ENCODE data around the gene DAPK2.
"Not testable (repeated sequence)": the region's sequence is repeated elsewhere in the genome, so short reads cannot be mapped to it uniquely, and the experiment has no call there.

DAPK2 gene

DNA sequence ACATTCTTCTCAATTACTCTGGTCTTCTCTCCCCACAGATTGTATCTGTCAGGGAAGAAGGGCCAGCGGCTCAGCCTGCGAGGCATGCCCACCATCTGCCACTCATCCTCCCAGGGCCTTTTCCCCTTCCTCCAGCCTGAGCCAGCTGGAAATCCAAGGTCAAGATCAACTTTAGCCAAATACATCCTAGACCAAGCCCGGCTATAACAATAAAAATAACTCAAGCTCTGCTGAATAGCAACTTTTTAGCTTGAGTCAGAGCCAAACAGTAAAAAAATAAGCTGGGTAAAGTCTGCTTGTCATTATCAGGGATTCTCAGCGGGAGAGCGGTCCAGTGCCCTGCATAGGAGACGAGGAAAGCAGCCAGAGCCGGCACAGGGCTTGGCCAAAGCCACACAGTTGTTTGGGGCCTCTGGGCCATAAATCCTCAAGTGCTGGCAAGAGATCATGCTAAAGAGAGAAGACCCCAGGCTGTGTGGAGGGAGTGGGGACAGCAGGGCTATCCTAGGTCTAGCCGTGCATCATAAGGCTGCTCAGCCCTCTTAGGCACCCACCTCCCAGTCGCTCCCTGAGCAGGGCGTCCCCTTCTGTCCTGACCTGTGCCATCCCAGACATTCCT lies 136.4 kb downstream of the DAPK2 start:
- DNase-seq = no peak

DNA sequence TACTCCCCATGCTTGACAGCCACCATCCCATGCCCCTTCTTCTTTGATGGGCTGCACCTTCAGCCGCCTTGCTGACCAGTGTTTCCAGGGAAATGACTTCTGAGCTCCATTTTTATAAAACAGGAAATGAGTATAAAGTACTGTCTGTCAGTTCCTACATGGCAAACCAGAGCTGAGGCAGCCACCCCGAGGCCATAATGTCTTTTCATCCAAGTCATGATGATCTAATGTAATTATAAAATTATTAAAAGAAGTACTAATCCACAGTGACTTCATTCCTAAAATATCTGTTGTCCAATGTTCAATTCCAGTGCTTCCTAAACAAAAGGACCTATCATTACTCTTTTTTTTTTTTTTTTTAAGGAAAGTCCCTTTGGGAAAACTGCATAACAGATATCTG lies 137.3 kb downstream of the DAPK2 start:
- DNase-seq = no peak

DNA sequence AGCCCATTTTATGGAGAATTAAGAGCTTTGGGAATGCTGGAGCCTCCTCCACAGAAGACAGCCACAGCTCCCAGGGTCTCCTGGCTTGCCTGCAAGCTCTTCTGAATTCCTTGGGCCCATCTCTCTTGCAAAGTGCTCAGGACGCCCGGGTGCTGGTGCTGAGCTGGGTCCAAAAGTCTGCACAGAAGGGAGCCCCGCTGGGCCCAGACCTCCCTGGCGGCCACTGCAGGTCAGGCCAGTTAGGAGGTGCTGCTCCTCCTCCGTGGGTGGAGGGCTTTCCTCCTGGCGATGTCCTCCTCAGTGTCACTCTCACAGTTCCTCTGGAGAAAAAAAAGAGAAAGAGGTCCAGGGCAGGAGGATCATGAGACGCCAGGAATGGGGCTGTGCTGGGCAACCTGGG lies 138.0 kb downstream of the DAPK2 start:
- no peak for DNase-seq

DNA sequence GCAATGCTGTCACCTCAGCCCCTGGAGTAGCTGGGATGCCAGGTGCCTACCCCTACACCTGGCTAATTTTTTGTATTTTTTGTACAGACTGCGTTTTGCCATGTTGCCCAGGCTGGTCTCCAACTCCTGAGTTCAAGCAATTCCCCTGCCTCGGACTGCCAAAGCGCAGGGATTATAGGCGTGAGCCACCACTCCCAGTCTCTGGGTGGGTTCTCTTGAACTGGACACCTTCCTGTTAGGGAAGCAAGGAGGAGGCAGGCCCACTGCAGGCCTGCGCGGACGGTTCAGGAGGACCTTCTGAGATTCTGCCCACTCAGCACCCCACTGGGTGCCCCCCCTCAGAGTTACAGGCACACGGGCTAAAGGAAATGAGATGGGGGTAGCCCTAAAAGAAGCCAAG lies 138.8 kb downstream of the DAPK2 start:
- no peak for DNase-seq

DNA sequence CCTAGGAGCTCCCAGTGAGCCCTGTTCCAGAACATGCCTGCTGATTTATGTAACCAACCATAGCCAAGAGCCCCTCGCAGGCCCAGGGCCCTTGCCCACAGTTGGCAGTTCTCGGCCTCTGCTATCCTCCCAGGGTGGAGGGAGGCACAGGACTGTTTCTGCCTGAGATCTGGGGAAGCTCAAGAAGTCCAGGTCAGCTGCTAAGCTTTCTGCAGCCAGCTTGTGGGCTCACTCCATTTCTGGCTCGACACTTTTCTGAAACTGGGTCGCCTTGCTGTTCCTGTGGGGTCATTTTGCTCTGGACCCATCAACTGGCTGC lies 140.1 kb downstream of the DAPK2 start:
- DNase-seq = no peak

DNA sequence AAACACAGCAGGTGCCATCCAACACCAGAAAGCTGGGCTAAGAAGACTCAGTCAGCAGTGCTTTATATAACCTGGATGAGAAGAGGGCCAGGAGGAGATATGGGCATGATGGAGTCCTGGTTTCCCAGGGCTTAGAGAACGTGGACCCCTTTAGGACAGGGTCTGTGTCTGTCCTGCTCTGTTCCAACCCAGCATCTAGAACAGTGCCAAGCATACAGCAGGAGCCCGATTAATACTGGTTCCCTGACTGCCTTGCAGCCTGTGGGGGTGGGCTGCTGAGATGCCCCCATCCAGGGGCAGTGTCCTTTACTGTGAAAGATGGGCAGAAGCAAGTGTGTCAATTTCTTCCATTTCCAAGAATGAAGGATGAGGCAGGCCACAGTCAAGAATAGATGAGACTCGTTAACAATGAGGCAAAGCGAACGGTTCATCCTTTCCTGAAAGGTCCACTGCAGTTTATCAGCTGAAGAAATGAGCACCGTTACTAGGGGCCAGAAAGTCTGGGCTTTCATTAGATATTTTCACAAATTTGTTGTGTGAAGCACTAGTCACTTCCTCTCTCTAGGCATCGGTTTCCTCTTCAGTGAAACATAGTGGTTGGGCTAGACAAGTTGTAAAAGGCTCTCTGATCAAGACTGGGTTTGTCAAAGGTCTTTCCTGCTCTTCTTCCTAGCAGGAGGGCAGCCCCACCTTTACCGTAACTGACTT lies 140.6 kb downstream of the DAPK2 start:
- no peak for DNase-seq

DNA sequence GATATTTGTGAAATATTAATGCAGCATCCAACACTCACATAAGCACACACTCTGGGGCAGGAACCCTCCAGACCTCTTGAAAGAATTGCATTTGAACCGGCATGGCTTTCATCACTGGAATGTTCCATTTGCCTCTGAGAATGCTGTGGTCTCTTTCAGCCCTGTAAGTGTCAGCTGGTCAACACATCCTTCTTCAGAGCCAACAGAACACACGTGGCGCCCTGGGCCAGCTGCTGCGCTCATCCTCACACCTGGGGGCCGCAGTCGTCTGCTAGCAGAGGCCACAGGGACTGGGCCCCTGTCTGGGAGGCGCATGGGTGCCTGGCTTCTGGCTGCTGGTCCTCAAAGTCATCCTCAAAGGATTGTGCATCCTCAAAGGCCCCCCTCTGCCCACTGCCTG lies 141.2 kb downstream of the DAPK2 start:
- no peak for DNase-seq

DNA sequence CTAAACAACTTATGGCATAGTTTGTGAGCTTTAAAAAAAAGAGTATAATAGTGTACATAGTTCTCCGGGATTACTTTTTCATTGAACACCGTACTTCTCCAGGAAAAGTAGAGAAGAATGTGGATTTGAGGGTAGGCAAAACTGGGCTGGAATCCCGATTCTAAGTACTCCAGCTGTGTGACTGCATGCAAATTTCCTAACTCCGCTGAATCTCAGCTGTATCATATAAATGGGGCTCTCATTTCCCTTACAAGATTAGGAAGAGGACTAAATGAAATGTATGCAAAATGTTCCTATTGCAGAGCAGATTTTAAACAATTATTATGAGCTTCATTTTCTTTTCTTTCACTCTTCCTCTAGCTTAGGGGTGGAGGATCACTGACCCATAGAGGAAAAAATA lies 142.2 kb downstream of the DAPK2 start:
- no peak for DNase-seq

DNA sequence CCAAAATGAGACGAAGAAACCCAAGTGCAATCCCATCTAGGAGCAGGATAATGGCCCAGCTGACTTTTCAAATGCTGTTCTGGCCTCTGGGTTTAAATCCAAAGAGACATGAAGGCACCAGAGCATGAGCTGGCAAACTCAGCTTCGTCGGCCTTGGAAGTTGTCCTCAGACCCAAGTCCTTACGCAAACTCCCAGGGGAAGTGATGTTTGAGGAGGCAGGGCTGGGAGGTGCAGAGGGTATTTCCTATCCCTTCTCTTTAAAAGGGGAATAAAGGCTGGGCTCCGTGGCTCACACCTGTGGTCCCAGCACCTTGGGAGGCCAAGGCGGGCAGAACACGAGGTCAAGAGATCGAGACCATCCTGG lies 143.6 kb downstream of the DAPK2 start:
- no peak for DNase-seq

DNA sequence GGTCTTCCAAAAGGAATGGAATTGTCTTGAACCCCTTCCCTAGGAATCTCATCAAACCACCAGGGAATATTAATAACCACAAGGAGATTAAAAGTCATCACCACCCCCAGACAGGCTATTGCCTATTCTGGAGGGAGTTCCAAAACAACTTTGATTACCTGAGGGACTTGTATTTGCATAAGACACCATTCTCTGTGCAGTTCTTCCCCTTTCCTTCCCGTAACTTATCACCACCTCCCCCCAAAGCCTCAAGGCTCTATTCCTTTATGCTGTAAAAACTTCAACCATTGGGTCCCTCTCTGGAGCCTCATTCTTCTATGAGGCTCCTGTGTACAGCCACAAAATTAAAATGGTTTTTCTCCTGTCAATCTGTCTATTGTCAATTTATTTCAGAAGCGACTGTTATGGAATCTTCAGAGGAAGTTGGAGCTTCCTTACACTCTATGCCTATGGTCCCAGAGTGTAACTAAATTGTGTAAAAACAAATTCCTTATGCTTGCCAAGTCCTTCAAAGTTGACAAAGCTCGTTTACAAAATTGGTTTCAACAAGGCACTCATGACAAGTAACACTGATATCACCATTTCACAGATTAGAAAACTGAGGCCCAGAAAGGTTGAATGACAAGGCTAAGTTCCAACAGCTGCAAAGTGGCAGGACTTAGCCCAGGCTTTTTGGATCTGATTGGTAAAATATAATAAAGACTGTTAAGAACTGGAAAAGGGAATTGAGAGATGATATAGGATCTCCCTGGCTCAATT lies 144.2 kb downstream of the DAPK2 start:
- no peak for DNase-seq

DNA sequence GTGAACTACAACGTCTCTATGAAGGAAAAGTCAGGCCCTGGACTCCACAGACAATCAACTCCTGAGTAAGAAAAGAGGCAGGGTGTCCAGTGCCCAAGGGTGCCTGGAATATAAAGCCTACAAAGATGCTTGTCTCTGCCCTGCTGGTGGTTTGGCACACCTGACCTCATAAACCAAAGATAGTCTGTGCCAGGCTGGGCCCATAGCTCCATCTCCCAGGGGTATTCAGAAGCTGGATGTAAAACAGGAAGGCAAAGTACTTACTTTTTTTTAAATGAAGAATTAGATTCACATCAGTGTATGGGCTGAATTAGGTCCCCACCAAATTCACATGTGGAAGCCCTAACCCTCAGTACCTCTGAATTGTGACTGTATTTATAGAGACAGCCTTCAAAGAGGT lies 146.0 kb downstream of the DAPK2 start:
- DNase-seq = no peak

DNA sequence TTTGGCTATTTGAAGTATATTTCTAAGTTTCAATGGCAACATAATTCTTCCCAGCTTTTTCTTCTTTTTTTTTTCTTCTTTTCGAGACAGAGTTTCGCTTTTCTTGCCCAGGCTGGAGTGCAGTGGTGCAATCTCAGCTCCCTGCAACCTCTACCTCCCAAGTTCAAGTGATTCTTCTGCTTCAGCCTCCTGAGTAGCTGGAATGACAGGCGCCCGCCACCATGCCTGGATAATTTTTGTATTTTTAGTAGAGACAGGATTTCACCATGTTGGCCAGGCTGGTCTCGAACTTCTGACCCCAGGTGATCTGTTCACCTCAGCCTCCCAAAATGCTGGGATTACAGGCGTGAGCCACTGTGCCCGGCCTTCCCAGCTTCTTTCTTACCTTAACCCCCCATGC lies 146.7 kb downstream of the DAPK2 start:
- DNase-seq = not testable (repeated sequence)

DNA sequence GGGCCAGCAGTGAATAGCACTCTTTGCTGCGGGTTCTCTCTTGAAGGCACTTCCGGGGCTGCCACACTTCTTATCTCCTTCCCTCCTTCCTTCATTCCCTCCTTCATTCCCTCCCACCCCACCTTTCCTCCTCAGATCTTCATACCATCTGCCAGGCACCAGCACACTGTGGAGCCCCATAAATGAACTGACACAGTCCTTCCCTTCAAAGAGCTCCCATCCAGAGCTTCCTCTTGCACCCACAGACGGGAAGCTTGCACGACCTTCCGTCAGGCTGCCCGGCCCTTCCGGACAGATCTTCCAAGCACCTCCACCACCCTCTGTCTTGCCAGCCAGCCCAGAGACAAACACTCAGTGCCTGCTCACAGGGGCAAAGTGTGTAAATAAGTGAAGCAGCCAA lies 147.1 kb downstream of the DAPK2 start:
- no peak for DNase-seq

DNA sequence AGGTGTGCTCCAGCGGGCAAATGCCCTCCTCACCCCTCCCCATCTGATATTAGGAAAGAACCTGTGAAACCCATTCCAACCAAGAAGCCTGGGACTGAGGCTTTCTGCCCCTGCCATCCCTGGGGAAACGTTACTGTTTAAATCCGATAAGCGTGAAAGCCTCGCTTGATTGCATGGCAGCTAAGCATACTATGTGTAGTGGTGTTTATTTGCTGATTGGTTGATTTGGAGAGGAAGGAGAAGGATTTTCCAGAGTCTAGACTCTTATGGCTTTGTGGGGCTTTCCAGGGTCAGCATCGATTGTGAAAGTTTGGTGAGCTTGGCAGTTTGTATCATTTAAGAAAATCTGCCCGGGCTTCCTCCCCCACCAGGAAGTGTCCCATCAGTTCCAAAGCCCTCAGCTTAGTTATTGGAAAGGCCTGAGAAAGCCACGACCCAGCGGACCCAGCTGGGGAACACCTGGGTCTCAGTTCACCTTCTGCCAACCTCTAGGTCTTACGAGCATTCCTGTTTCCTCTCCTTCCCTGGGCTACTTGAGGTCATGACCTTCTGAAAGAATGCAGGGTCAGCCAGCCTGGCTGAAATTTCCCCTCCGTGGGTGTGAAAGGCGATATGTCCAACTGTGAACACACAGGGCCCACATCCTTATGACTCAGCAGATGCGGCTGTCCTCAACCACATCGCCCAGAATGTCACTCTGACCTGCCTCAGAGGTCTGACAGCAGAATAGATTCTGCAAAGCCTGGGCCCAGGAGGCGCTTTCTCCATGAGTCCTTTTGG lies 149.8 kb downstream of the DAPK2 start:
- DNase-seq = no peak

DNA sequence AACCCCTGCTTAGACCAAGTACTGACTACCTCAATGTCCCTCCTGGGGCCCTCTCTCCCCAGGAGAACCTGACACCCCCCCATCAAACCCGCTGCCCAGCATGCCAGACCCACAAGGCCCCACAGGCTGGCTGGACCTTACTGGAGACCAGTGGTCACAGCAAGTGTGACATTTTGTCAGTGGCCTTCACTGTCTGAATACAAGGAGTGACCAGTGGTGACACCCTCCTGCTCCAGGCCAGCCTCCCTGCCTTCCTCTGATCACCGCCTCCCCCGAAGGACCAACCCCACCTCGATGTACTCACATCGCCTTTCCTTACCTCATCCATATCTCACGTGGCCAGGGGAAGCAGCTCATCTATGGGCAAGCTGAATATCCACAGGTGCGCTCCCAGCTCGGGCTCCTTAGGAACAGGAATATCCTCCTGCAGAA lies 150.5 kb downstream of the DAPK2 start:
- DNase-seq = no peak

DNA sequence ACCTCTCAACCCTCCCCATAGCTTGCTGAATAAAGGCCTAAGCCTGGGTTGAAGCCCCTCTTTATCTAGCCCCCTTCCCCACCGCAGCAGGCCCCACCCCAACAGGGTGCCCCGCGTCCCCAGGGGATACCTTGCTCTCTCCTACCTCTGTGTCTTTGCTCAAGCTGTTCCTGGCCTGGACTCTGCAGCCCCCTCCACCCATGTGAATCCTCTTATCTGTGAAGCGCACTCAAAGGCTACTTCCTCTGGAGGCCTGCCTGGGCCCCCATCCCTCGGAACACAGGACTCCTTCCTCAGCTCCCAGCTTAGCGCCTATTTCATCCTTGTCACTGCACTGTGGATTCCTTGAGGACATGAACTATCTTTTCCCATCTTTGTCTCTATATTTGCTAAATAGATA lies 151.1 kb downstream of the DAPK2 start:
- no peak for DNase-seq

DNA sequence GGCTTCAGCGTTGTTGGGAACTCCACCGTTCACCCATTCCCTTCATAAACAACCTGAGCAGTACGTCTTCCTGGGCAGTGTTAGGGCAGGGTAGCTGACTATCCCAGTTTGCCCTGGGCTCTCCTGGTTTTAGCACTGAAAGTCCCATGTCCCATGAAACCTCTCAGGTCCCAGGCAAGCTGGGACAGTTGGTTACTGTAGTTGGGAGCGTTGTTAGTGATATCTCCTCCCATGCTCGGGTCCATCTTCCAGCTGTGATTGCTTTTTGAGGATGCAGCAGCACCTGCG lies 151.7 kb downstream of the DAPK2 start:
- DNase-seq = no peak

DNA sequence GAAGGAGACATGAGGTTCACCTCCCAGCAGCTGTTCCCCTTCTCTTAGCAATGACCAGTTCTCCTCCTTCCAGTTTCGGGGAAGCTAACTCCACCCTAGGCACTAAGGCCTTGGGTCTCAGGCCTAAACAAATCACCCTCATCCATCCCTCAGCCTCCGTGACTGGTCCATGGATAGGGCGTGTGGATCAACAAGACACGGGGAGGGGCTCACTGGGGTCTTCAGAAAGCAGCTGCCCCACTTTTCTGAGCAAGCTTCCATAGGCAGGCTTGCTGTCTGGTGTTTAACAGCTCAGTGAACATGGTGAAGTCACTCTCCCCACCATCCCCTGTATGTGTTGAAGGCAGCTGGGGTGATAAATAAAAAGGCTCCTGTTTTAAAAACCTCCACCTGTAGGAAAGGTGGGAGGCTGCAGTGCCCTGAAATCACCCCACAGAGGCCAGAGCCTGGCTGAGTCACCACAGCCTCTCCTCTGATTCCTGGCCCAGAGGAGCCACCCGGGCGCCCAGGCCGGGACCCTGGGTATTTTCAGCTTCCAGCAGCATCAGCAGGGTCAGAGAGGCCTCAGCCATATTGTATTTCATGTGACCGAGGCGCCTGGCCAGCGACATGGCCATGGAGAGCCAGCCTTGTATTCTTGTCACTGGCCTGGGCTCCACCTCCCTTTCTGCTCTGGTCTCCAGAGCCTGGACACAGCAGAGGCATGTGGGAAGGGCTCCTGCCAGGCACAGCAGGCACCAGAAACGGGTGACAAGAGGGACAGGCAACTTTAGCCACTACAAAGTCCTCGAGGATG lies 152.2 kb downstream of the DAPK2 start:
- no peak for DNase-seq

DNA sequence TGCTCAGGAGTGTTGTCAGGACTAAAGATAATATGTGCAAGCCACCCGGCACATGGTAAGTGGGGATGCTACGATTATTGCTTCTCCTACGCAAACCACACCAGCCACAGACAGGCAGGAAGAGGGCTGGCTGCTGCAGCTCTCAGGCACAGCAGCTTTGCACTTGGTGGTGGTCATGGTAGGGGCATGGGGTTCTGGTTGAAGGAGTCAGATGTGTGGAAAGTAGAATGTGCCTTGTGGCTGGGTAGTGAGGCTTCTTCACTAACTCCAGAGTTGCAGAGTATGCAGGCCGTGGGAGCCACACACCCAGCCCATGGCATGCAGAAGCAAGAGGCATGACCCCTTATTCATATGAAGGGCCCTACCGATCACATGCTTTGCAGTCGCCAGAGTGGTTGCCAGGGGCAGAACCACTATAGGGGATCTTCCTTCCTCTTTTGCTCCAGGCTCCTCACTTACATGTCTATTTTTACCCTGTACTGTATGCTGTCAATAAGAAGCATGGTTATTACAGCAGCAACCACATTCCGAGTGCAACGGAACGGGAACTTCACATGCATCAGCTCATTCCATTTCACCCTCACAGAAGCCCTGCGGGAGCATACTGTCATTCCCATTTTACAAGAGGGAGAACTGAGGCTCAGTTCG lies 153.4 kb downstream of the DAPK2 start:
- DNase-seq = no peak

DNA sequence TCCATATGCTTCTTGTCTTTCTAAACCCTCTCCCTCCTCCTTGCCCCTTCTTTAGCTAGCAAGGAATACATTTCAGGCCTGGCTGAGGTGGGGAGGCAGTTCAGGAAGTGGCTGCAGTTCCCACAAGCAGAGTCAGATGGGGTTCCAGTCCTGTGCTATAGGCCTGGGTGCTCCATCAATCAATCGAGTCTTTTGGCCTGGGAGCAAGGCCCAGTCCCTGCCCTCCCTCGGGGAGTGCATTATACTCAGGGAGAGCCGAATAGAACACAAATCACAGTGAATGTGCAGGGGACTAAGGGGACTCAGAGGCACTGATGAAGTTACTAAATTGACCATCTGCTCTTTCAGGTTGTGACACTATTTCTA lies 154.5 kb downstream of the DAPK2 start:
- DNase-seq = no peak

DNA sequence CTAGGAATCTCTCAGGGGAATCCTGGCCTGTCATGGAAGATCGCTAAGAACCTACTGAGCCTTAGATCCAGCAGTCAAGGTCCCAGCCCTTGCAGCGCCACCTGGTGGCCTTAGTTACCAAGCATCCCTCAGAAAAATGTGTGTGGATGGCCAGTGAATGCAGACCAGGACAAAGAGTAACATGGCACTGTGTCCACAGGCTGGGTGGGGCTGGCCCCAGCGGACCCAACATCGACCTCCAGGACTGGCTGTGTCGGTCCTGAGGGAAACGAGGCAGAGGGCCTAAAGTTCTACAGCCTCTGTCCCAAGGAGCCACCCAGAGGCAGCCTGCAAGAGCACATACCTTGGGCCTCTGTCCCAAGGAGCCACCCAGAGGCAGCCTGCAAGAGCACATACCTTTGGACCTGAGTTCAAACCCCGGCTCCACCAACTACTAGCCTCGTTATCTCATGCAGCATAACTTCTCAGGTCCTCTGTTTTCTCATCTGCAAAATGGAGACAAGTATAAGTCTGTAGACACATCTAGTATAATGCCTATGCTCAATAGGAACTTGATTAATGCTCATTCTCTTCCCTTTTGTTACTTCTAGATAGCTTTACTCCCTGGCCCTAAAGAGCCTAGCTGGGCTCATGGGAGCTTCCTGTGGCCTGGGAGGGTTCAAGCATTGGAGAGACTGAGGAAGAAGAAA lies 155.1 kb downstream of the DAPK2 start:
- DNase-seq = peak; percentile 34

DNA sequence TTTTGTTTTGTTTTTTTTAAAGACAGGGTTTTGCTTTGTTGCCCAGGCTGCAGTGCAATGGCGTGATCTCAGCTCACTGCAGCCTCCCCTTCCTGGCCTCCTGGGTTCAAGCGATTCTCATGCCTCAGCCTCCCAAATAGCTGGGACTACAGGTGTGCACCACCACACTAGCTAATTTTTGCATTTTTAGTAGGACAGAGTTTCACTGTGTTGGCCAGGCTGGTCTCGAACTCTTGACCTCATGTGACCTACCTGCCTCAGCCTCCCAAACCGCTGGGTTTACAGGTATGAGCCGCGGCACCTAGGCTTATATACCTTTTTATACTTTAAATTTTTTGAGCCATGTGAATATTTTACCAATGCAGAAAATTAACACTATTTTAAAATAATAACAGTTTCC lies 155.7 kb downstream of the DAPK2 start:
- DNase-seq = no peak

Data from NCI-H526 treated with DMSO at 0.1 percent for 48 hours (cell line).